Measurements from ENCODE around the gene PLEKHA6. TPM values are rescaled to one million over a fixed set of nuclear protein-coding genes. Genes with fewer than 3 reads are reported as not detected.
"Not testable (repeated sequence)": the region's sequence is repeated elsewhere in the genome, so short reads cannot be mapped to it uniquely, and the experiment has no call there.

The PLEKHA6 gene
- total RNA-seq, 1 experiment from 2014 or later: 2.1 TPM

GRCh38 chr1:204240233-204240632 lies 119.5 kb downstream of the PLEKHA6 start:
- no peak overlapping the region for H3K56ac ChIP-seq (ENCODE audit: insufficient read length, low read depth, low read length)
- H3K9me3 ChIP-seq (ENCODE audit: control insufficient read depth, low read depth, low read length): no peaks in the 10 kb centered on the region
- H3K27ac ChIP-seq (ENCODE audit: insufficient read length, low read depth, low read length): no peak overlapping the region
- DNase-seq: no peak
- no peak overlapping the region for H3K23ac ChIP-seq (ENCODE audit: insufficient read length, low read depth, low read length)
- H3K79me2 ChIP-seq (ENCODE audit: insufficient read depth, low read length): no peaks in the 10 kb centered on the region
- H3K14ac ChIP-seq (ENCODE audit: insufficient read depth, low read length): no peak overlapping the region
- H2BK15ac ChIP-seq (ENCODE audit: low read depth, low read length): no peak overlapping the region
- TF ChIP-seq CTCF (conservative IDR thresholded peaks at IDR 0.05): no peak
- no peak overlapping the region for H3K4ac ChIP-seq (ENCODE audit: low read depth, low read length)
- peaks cover 7 to 16% (median 8%) of the 10 kb centered on the region in 3 experiments; a peak in 6 of 7 replicates for H3K36me3 Mint-ChIP-seq (ENCODE audit: insufficient read depth in 1 of 3, low read depth in 3 of 3)
- H3K4me3 Mint-ChIP-seq: no peak overlapping the region; a peak in 1 of 5 replicates
- no peak overlapping the region for H3K4me2 ChIP-seq (ENCODE audit: insufficient read depth, insufficient read length, low read length)
- H3K4me1 ChIP-seq (ENCODE audit: insufficient read depth, low read length): no peaks in the 10 kb centered on the region
- no peak overlapping the region for H2BK12ac ChIP-seq (ENCODE audit: insufficient read length, low read depth, low read length)
- H3K27me3 ChIP-seq (ENCODE audit: insufficient read depth, low read length): no peaks in the 10 kb centered on the region
- no peak overlapping the region for H2AFZ ChIP-seq (ENCODE audit: low read length)
- no peak overlapping the region for H2BK5ac ChIP-seq (ENCODE audit: insufficient read length, low read length)
- H3K18ac ChIP-seq (ENCODE audit: insufficient read length, low read depth, low read length): no peak overlapping the region
- peaks cover 4% of the 10 kb centered on the region for H3K27me3 Mint-ChIP-seq (ENCODE audit: low read depth)
- no peak overlapping the region for H4K91ac ChIP-seq (ENCODE audit: insufficient read length, low read depth, low read length)
- no peak overlapping the region for H3K9ac ChIP-seq (ENCODE audit: extremely low read depth, insufficient read length, low read length)
- no peak overlapping the region for H2AK5ac ChIP-seq (ENCODE audit: insufficient read length, low read length)
- no peak overlapping the region for H4K8ac ChIP-seq (replicated peaks; ENCODE audit: insufficient read length, low read depth, low read length)
- peaks cover 2% of the 10 kb centered on the region for H4K20me1 ChIP-seq (ENCODE audit: control insufficient read depth, insufficient read depth, insufficient read length)
- H3T11ph ChIP-seq (ENCODE audit: low read length): no peak overlapping the region
- no CpG with 5 or more reads among the region's 1 CpG for WGBS (ENCODE audit: extremely low coverage, insufficient read length, low lambda C conversion rate)
- no peak overlapping the region for H4K5ac ChIP-seq (ENCODE audit: insufficient read length, low read depth, low read length)
- no peak overlapping the region for H2BK20ac ChIP-seq (ENCODE audit: low read depth, low read length, poor library complexity, severe bottlenecking)
- no peak overlapping the region for H3K27ac Mint-ChIP-seq
- peaks cover 0 to 9% of the 10 kb centered on the region in 2 experiments; a peak in 1 of 5 replicates for H3K9me3 Mint-ChIP-seq
- H3K4me1 Mint-ChIP-seq: no peaks in the 10 kb centered on the region
- H2BK120ac ChIP-seq (ENCODE audit: low read depth, low read length, poor library complexity, severe bottlenecking): no peak overlapping the region
- no peaks in the 10 kb centered on the region for H3K79me1 ChIP-seq (ENCODE audit: insufficient read depth, low read depth, low read length, poor library complexity, severe bottlenecking)
- H3K23me2 ChIP-seq (ENCODE audit: insufficient read length, low read depth, low read length, poor library complexity, severe bottlenecking): no peaks in the 10 kb centered on the region

- not testable (repeated sequence) for H3K4me3 Mint-ChIP-seq; H2BK5ac ChIP-seq (ENCODE audit: insufficient read length, low read length); H2BK12ac ChIP-seq (ENCODE audit: insufficient read length, low read depth, low read length); H3K4me1 ChIP-seq (ENCODE audit: insufficient read depth, low read length); H3K79me2 ChIP-seq (ENCODE audit: insufficient read depth, low read length); H3K18ac ChIP-seq (ENCODE audit: insufficient read length, low read depth, low read length); H3K23me2 ChIP-seq (ENCODE audit: insufficient read length, low read depth, low read length, poor library complexity, severe bottlenecking); H3K56ac ChIP-seq (ENCODE audit: insufficient read length, low read depth, low read length); H3K4me2 ChIP-seq (ENCODE audit: insufficient read depth, insufficient read length, low read length); H3K9me3 Mint-ChIP-seq; H3K14ac ChIP-seq (ENCODE audit: insufficient read depth, low read length); H4K8ac ChIP-seq (replicated peaks; ENCODE audit: insufficient read length, low read depth, low read length); H4K20me1 ChIP-seq (ENCODE audit: control insufficient read depth, insufficient read depth, insufficient read length); H3K27ac Mint-ChIP-seq; H3K27me3 Mint-ChIP-seq (ENCODE audit: low read depth); H4K91ac ChIP-seq (ENCODE audit: insufficient read length, low read depth, low read length); H2BK20ac ChIP-seq (ENCODE audit: low read depth, low read length, poor library complexity, severe bottlenecking); H3K27ac ChIP-seq (ENCODE audit: insufficient read length, low read depth, low read length); H3K9ac ChIP-seq (ENCODE audit: extremely low read depth, insufficient read length, low read length); H2AFZ ChIP-seq (ENCODE audit: low read length); H3K4me1 Mint-ChIP-seq; H3K23ac ChIP-seq (ENCODE audit: insufficient read length, low read depth, low read length); H2BK120ac ChIP-seq (ENCODE audit: low read depth, low read length, poor library complexity, severe bottlenecking); H3T11ph ChIP-seq (ENCODE audit: low read length); H3K79me1 ChIP-seq (ENCODE audit: insufficient read depth, low read depth, low read length, poor library complexity, severe bottlenecking); H3K27me3 ChIP-seq (ENCODE audit: insufficient read depth, low read length); DNase-seq; H2BK15ac ChIP-seq (ENCODE audit: low read depth, low read length); H2AK5ac ChIP-seq (ENCODE audit: insufficient read length, low read length); H3K4ac ChIP-seq (ENCODE audit: low read depth, low read length); H3K9me3 ChIP-seq (ENCODE audit: control insufficient read depth, low read depth, low read length); H4K5ac ChIP-seq (ENCODE audit: insufficient read length, low read depth, low read length)
- no CpG with 5 or more reads among the region's 3 CpGs for WGBS (ENCODE audit: extremely low coverage, insufficient read length, low lambda C conversion rate)
- peaks cover 7 to 14% (median 8%) of the 10 kb centered on the region in 3 experiments; a peak in 6 of 7 replicates for H3K36me3 Mint-ChIP-seq (ENCODE audit: insufficient read depth in 1 of 3, low read depth in 3 of 3)
These were observed 120.3 kb downstream of the PLEKHA6 start for GRCh38 chr1:204239401-204239800.
